ENCODE measurements around the gene DPP4. TPM values are rescaled to one million over a fixed set of nuclear protein-coding genes. Genes with fewer than 3 reads are reported as not detected.
"Not testable (repeated sequence)": the region's sequence is repeated elsewhere in the genome, so short reads cannot be mapped to it uniquely, and the experiment has no call there.

DPP4 gene
- total and polyA plus RNA-seq, 4 donors, result 1.2 to 15.7 (median 5.8) TPM

- 100% methylated on average over 1 of the region's 2 CpGs for WGBS (ENCODE audit: insufficient coverage)
- DNase-seq (ENCODE audit: low read depth in 4 of 6, low spot score in 6 of 6), result no peak
- Histone ChIP-seq H3K9me3 (ENCODE audit: control insufficient read depth, insufficient read depth, low read length) (no peaks in the 10 kb centered on the region), H3K27ac (ENCODE audit: low read depth, low read length) (no peak overlapping the region), H3K4me1 (ENCODE audit: control insufficient read depth, insufficient read depth, low read length) (no peaks in the 10 kb centered on the region), H3K36me3 (ENCODE audit: control insufficient read depth, insufficient read depth, low read length) (no peaks in the 10 kb centered on the region), H3K4me3 (ENCODE audit: low read depth, low read length) (no peak overlapping the region), H3K27me3 (ENCODE audit: control insufficient read depth, insufficient read depth, low read length) (no peaks in the 10 kb centered on the region)
Measured at GRCh38 chr2:161961061-161961460, 113.0 kb downstream of the DPP4 start.

GRCh38 chr2:161956738-161957137 lies 117.3 kb downstream of the DPP4 start:
- H3K4me1 ChIP-seq (ENCODE audit: control insufficient read depth, insufficient read depth, low read length), result no peaks in the 10 kb centered on the region
- H3K9me3 ChIP-seq (ENCODE audit: control insufficient read depth, insufficient read depth, low read length), result no peaks in the 10 kb centered on the region
- H3K36me3 ChIP-seq (ENCODE audit: control insufficient read depth, insufficient read depth, low read length), result no peaks in the 10 kb centered on the region
- H3K4me3 ChIP-seq (ENCODE audit: low read depth, low read length), result no peak overlapping the region
- no peaks in the 10 kb centered on the region for H3K27me3 ChIP-seq (ENCODE audit: control insufficient read depth, insufficient read depth, low read length)
- H3K27ac ChIP-seq (ENCODE audit: low read depth, low read length), result no peak overlapping the region
- WGBS (ENCODE audit: insufficient coverage), result no CpG with 5 or more reads among the region's 3 CpGs
- no peak for DNase-seq (ENCODE audit: low read depth in 4 of 6, low spot score in 6 of 6)

- Histone ChIP-seq H3K4me1 (ENCODE audit: control insufficient read depth, insufficient read depth, low read length) (no peaks in the 10 kb centered on the region), H3K27ac (ENCODE audit: low read depth, low read length) (no peak overlapping the region), H3K27me3 (ENCODE audit: control insufficient read depth, insufficient read depth, low read length) (no peaks in the 10 kb centered on the region), H3K4me3 (ENCODE audit: low read depth, low read length) (no peak overlapping the region), H3K36me3 (ENCODE audit: control insufficient read depth, insufficient read depth, low read length) (no peaks in the 10 kb centered on the region), H3K9me3 (ENCODE audit: control insufficient read depth, insufficient read depth, low read length) (no peaks in the 10 kb centered on the region)
- no peak for DNase-seq (ENCODE audit: low read depth in 4 of 6, low spot score in 6 of 6)
Measured at GRCh38 chr2:161955211-161955610, 118.8 kb downstream of the DPP4 start.

GRCh38 chr2:161954103-161954502 lies 119.9 kb downstream of the DPP4 start:
- Histone ChIP-seq H3K4me1 (ENCODE audit: control insufficient read depth, insufficient read depth, low read length) (no peaks in the 10 kb centered on the region), H3K9me3 (ENCODE audit: control insufficient read depth, insufficient read depth, low read length) (no peaks in the 10 kb centered on the region), H3K27me3 (ENCODE audit: control insufficient read depth, insufficient read depth, low read length) (no peaks in the 10 kb centered on the region), H3K36me3 (ENCODE audit: control insufficient read depth, insufficient read depth, low read length) (no peaks in the 10 kb centered on the region), H3K27ac (ENCODE audit: low read depth, low read length) (no peak overlapping the region), H3K4me3 (ENCODE audit: low read depth, low read length) (no peak overlapping the region)
- peak in 1 of 6 donors; percentile 93 for DNase-seq (ENCODE audit: low read depth in 4 of 6, low spot score in 6 of 6)

GRCh38 chr2:161953367-161953766 lies 120.6 kb downstream of the DPP4 start:
- not testable (repeated sequence) for H3K27ac ChIP-seq (ENCODE audit: low read depth, low read length); H3K27me3 ChIP-seq (ENCODE audit: control insufficient read depth, insufficient read depth, low read length); H3K9me3 ChIP-seq (ENCODE audit: control insufficient read depth, insufficient read depth, low read length); H3K4me3 ChIP-seq (ENCODE audit: low read depth, low read length); H3K4me1 ChIP-seq (ENCODE audit: control insufficient read depth, insufficient read depth, low read length); H3K36me3 ChIP-seq (ENCODE audit: control insufficient read depth, insufficient read depth, low read length); DNase-seq (ENCODE audit: low read depth in 4 of 6, low spot score in 6 of 6)
- WGBS (ENCODE audit: insufficient coverage), result no CpG with 5 or more reads among the region's 9 CpGs

GRCh38 chr2:161952783-161953191 lies 121.2 kb downstream of the DPP4 start:
- Histone ChIP-seq H3K4me1 (ENCODE audit: control insufficient read depth, insufficient read depth, low read length) (no peaks in the 10 kb centered on the region), H3K27ac (ENCODE audit: low read depth, low read length) (no peak overlapping the region), H3K27me3 (ENCODE audit: control insufficient read depth, insufficient read depth, low read length) (no peaks in the 10 kb centered on the region), H3K36me3 (ENCODE audit: control insufficient read depth, insufficient read depth, low read length) (no peaks in the 10 kb centered on the region), H3K9me3 (ENCODE audit: control insufficient read depth, insufficient read depth, low read length) (no peaks in the 10 kb centered on the region), H3K4me3 (ENCODE audit: low read depth, low read length) (no peak overlapping the region)
- DNase-seq (ENCODE audit: low read depth in 4 of 6, low spot score in 6 of 6), result no peak
- 100% methylated on average over 2 of the region's 4 CpGs for WGBS (ENCODE audit: insufficient coverage)

GRCh38 chr2:161947836-161948235 lies 126.2 kb downstream of the DPP4 start:
- H3K9me3 ChIP-seq (ENCODE audit: control insufficient read depth, insufficient read depth, low read length), result no peaks in the 10 kb centered on the region
- H3K4me1 ChIP-seq (ENCODE audit: control insufficient read depth, insufficient read depth, low read length), result no peaks in the 10 kb centered on the region
- no peak overlapping the region for H3K4me3 ChIP-seq (ENCODE audit: low read depth, low read length)
- no peaks in the 10 kb centered on the region for H3K27me3 ChIP-seq (ENCODE audit: control insufficient read depth, insufficient read depth, low read length)
- DNase-seq (ENCODE audit: low read depth in 4 of 6, low spot score in 6 of 6), result peak in 1 of 6 donors; percentile 81
- no peak overlapping the region for H3K27ac ChIP-seq (ENCODE audit: low read depth, low read length)
- WGBS (ENCODE audit: insufficient coverage), result 61% methylated on average over 2 of the region's 5 CpGs
- H3K36me3 ChIP-seq (ENCODE audit: control insufficient read depth, insufficient read depth, low read length), result no peaks in the 10 kb centered on the region

GRCh38 chr2:161947406-161947805 lies 126.6 kb downstream of the DPP4 start:
- Histone ChIP-seq H3K4me1 (ENCODE audit: control insufficient read depth, insufficient read depth, low read length) (no peaks in the 10 kb centered on the region), H3K27ac (ENCODE audit: low read depth, low read length) (no peak overlapping the region), H3K4me3 (ENCODE audit: low read depth, low read length) (no peak overlapping the region), H3K27me3 (ENCODE audit: control insufficient read depth, insufficient read depth, low read length) (no peaks in the 10 kb centered on the region), H3K36me3 (ENCODE audit: control insufficient read depth, insufficient read depth, low read length) (no peaks in the 10 kb centered on the region), H3K9me3 (ENCODE audit: control insufficient read depth, insufficient read depth, low read length) (no peaks in the 10 kb centered on the region)
- 48% methylated on average over 2 of the region's 3 CpGs for WGBS (ENCODE audit: insufficient coverage)
- no peak for DNase-seq (ENCODE audit: low read depth in 4 of 6, low spot score in 6 of 6)

- Histone ChIP-seq H3K27ac (ENCODE audit: low read depth, low read length) (no peak overlapping the region), H3K36me3 (ENCODE audit: control insufficient read depth, insufficient read depth, low read length) (no peaks in the 10 kb centered on the region), H3K27me3 (ENCODE audit: control insufficient read depth, insufficient read depth, low read length) (no peaks in the 10 kb centered on the region), H3K4me1 (ENCODE audit: control insufficient read depth, insufficient read depth, low read length) (no peaks in the 10 kb centered on the region), H3K4me3 (ENCODE audit: low read depth, low read length) (no peak overlapping the region), H3K9me3 (ENCODE audit: control insufficient read depth, insufficient read depth, low read length) (no peaks in the 10 kb centered on the region)
- no CpG with 5 or more reads among the region's 3 CpGs for WGBS (ENCODE audit: insufficient coverage)
- DNase-seq (ENCODE audit: low read depth in 4 of 6, low spot score in 6 of 6), result peak in 5 of 6 donors; percentile 19 to 81 (median 32)
Measured at GRCh38 chr2:161946489-161947107, 127.4 kb downstream of the DPP4 start.

- no peaks in the 10 kb centered on the region for H3K36me3 ChIP-seq (ENCODE audit: control insufficient read depth, insufficient read depth, low read length)
- no peaks in the 10 kb centered on the region for H3K9me3 ChIP-seq (ENCODE audit: control insufficient read depth, insufficient read depth, low read length)
- no peak overlapping the region for H3K4me3 ChIP-seq (ENCODE audit: low read depth, low read length)
- H3K27ac ChIP-seq (ENCODE audit: low read depth, low read length), result no peak overlapping the region
- no peaks in the 10 kb centered on the region for H3K4me1 ChIP-seq (ENCODE audit: control insufficient read depth, insufficient read depth, low read length)
- WGBS (ENCODE audit: insufficient coverage), result no CpG with 5 or more reads among the region's 2 CpGs
- H3K27me3 ChIP-seq (ENCODE audit: control insufficient read depth, insufficient read depth, low read length), result no peaks in the 10 kb centered on the region
- DNase-seq (ENCODE audit: low read depth in 4 of 6, low spot score in 6 of 6), result no peak
Measured at GRCh38 chr2:161943011-161943410, 131.0 kb downstream of the DPP4 start.
